ENCODE results near the gene IGFLR1. TPM values are rescaled to one million over a fixed set of nuclear protein-coding genes. Genes with fewer than 3 reads are reported as not detected.
"Not testable (repeated sequence)": the region's sequence is repeated elsewhere in the genome, so short reads cannot be mapped to it uniquely, and the experiment has no call there.

IGFLR1 gene
- total and polyA plus RNA-seq, 8 donors = 1.3 to 17.3 (median 7.3) TPM

DNA sequence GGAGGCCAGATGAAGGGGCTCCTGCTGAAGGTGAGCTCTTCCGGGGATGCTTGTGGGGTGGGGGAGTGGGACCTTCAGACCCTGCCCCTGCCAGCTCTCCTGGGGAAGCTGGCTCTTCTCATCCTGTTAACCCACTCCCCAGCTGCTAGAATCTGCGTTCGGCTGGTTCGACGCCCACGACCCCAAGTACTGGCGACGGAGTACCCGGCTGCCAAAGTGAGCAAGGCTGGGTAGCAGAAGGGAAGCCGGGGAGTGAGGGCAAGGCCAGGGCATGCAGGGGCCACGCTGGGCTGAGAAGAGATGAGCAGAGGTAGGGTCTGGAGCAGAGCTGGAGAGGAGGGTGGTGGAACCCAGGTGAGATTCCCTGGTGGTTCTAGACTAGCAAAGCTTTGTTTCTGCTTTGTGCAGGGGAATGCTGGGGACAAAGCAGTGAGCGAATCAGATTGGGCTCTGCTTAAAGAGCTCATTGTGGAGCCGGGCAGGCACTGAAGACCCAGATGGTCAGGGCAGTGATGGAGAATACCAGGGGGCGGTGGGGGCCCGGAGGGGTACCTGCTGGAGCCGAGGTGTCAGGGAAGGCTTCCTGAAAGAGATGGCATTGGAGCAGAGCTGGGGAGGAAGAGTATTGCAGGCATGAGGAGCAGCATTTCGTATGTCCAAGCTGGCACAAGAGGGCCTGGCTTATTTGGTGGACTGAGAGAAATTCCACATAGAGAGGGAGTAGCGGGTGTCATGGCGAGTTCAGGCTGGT, 14.1 kb downstream of the IGFLR1 start:
- Histone ChIP-seq H3K36me3 (peaks cover 13 to 95% (median 77%) of the 10 kb centered on the region in 3 donors), H3K27me3 (no peaks in the 10 kb centered on the region), H3K27ac (no peak overlapping the region), H3K4me1 (no peaks in the 10 kb centered on the region), H3K4me3 (no peak overlapping the region), H3K9me3 (no peaks in the 10 kb centered on the region)
- no peak for TF ChIP-seq CTCF (IDR thresholded peaks at IDR 0.05)
- FAIRE-seq (no peak), DNase-seq (peak in 1 of 6 donors; percentile 41), ATAC-seq (no peak)
- 93 to 94% methylated on average over 19 of the region's 19 CpGs for WGBS, 2 donors
- intact Hi-C loops (cut with DNase I) = loop anchor here in 1 of 3 donors (10.0 kb wide), 1 partner anchor 183 kb away; the partner anchor contains the start of gene TMEM147

DNA sequence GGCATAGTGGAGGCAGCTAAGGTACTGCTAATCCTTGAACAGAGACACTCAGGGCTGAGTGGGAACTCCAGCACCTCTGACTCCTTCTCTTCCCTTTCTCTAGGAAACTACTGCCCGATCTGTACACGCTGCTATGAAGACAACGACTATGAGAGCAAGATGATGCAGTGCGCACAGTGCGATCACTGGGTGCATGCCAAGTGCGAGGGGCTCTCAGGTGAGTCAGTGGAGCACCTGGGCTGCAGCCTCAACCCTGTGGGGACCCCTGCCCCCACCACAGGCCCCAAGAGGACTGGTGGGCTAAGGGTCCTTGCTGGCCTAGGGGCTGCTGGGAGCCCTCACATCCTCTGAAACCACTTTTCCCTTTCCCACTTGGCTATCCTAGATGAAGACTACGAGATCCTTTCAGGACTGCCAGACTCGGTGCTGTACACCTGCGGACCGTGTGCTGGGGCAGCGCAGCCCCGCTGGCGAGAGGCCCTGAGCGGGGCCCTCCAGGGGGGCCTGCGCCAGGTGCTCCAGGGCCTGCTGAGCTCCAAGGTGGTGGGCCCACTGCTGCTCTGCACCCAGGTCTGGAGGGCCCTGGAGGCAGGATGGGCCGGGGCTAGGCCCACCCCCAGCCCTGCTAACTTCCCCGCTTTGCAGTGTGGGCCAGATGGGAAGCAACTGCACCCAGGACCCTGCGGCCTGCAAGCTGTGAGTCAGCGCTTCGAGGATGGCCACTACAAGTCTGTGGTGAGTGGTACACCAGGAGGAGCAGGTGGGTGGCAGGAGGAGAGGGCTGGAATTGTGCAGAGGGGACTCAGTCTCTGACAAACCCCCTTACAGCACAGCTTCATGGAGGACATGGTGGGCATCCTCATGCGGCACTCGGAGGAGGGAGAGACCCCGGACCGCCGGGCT, 14.9 kb downstream of the IGFLR1 start:
- H3K36me3 ChIP-seq = peaks cover 16 to 97% (median 81%) of the 10 kb centered on the region in 3 donors
- no peaks in the 10 kb centered on the region for H3K4me1 ChIP-seq
- H3K27ac ChIP-seq = no peak overlapping the region
- no peak for FAIRE-seq
- 93 to 96% methylated on average over 25 of the region's 25 CpGs for WGBS, 2 donors
- ATAC-seq = no peak
- H3K27me3 ChIP-seq = no peaks in the 10 kb centered on the region
- H3K4me3 ChIP-seq = no peak overlapping the region
- no peaks in the 10 kb centered on the region for H3K9me3 ChIP-seq
- intact Hi-C loops (cut with DNase I) = loop anchor here in 1 of 3 donors (10.0 kb wide), 1 partner anchor 183 kb away; the partner anchor contains the start of gene TMEM147
- TF ChIP-seq CTCF (IDR thresholded peaks at IDR 0.05) = no peak
- DNase-seq = peak in 1 of 6 donors; percentile 56

DNA sequence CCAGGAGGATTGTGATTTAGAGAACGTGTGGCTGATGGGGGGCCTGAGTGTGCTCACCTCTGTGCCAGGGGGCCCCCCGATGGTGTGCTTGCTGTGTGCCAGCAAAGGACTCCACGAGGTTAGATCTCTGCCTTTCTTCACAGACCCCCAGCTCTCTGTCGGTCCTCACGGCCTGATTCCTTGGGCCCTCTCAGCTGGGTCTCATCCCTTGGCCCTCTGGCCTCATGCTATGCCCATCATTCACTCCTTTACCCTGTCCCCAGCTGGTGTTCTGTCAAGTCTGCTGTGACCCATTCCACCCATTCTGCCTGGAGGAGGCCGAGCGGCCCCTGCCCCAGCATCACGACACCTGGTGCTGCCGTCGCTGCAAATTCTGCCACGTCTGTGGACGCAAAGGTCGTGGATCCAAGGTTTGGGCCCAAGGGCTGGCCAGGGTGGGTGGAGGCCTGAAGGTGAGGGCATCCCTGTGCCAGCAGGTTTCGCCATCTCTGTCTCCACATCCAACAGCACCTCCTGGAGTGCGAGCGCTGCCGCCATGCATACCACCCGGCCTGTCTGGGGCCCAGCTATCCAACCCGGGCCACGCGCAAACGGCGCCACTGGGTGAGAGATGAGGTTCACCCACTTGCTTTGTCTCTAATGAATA, 16.9 kb downstream of the IGFLR1 start:
- H3K9me3 ChIP-seq = no peaks in the 10 kb centered on the region
- FAIRE-seq (no peak), ATAC-seq (no peak), DNase-seq (peak in 1 of 6 donors; percentile 63)
- intact Hi-C loops (cut with DNase I) = loop anchor here in 1 of 3 donors (10.0 kb wide), 1 partner anchor 181 kb away; the partner anchor contains the start of gene TMEM147
- no peaks in the 10 kb centered on the region for H3K27me3 ChIP-seq
- H3K4me1 ChIP-seq = no peaks in the 10 kb centered on the region
- TF ChIP-seq CTCF (IDR thresholded peaks at IDR 0.05) = no peak
- peaks cover 18 to 88% (median 81%) of the 10 kb centered on the region in 3 donors for H3K36me3 ChIP-seq
- WGBS, 2 donors = 93 to 95% methylated on average over 23 of the region's 23 CpGs
- H3K27ac ChIP-seq = no peak overlapping the region
- H3K4me3 ChIP-seq = no peak overlapping the region

DNA sequence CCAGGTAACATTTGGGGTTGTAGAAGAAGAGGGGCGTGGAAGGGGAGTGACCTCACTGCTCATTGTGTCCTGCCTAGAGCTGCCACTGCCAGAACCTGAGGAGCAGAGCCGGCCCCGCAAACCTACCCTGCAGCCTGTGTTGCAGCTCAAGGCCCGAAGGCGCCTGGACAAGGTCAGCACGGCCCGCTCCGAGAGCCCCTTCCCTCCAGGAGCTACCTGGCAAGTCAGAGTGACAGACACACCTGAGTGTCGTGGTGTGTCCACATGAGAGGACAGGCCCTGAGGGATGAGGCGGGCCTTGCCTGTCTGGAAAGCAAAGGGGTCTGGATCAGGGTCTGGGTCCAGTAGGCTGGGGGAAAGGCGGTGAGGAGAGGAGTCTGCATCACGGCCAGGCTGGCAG, 17.7 kb downstream of the IGFLR1 start:
- Histone ChIP-seq H3K9me3 (no peaks in the 10 kb centered on the region), H3K36me3 (peaks cover 18 to 81% (median 74%) of the 10 kb centered on the region in 3 donors), H3K4me3 (no peak overlapping the region), H3K27ac (no peak overlapping the region), H3K27me3 (no peaks in the 10 kb centered on the region), H3K4me1 (no peaks in the 10 kb centered on the region)
- FAIRE-seq (no peak), ATAC-seq (no peak), DNase-seq (peak in 2 of 6 donors; percentile 8 to 66)
- WGBS, 2 donors = 96 to 97% methylated on average over 12 of the region's 12 CpGs
- intact Hi-C loops (cut with DNase I) = loop anchor here in 1 of 3 donors (10.0 kb wide), 1 partner anchor 180 kb away; the partner anchor contains the start of gene TMEM147
- TF ChIP-seq CTCF (IDR thresholded peaks at IDR 0.05) = no peak

DNA sequence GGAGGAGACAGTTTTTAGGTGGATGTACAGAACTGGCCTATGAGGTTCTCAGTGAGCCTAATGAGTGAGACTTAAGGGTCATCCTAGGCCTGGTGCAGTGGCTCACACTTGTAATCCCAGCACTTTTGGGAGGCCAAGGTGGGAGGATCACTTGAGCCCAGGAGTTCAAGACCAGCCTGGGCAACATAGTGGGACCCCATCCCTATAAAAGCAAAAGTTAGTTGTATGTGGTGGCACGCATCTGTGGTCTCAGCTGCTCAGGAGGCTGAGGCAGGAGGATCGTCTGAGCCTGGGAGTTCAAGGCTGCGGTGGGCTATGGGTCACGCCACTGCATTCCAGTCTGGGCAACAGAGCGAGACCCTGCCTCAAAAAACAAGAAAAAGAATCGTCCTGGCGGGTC, 18.1 kb downstream of the IGFLR1 start:
- H3K4me3 ChIP-seq, H3K27ac ChIP-seq, ATAC-seq, FAIRE-seq, H3K27me3 ChIP-seq, H3K4me1 ChIP-seq, H3K9me3 ChIP-seq: not testable (repeated sequence)
- 86 to 90% methylated on average over 7 of the region's 7 CpGs for WGBS, 2 donors
- peaks cover 16 to 76% (median 70%) of the 10 kb centered on the region in 3 donors for H3K36me3 ChIP-seq
- intact Hi-C loops (cut with DNase I) = loop anchor here in 1 of 3 donors (10.0 kb wide), 1 partner anchor 179 kb away; the partner anchor contains the start of gene TMEM147
- DNase-seq = peak in 1 of 6 donors; percentile 16

Data from pancreas (tissue), 10 donors.